Measurements from ENCODE around the gene RAB20.
A peak's percentile ranks its signal among the peaks of the same experiment; 100 is the strongest.
"Not testable (repeated sequence)": the region's sequence is repeated elsewhere in the genome, so short reads cannot be mapped to it uniquely, and the experiment has no call there.

RAB20 gene

GRCh38 chr13:110506859-110507566 lies 54.5 kb downstream of the RAB20 start:
- peak; percentile 77 for DNase-seq

- DNase-seq: no peak
These were observed 55.1 kb downstream of the RAB20 start for GRCh38 chr13:110506396-110506795.

GRCh38 chr13:110505594-110505993 lies 55.9 kb downstream of the RAB20 start:
- DNase-seq: no peak

- no peak for DNase-seq
These were observed 57.5 kb downstream of the RAB20 start for GRCh38 chr13:110503979-110504499.

- DNase-seq: no peak
These were observed 58.3 kb downstream of the RAB20 start for GRCh38 chr13:110503037-110503901.

GRCh38 chr13:110501188-110501587 lies 60.3 kb downstream of the RAB20 start:
- DNase-seq: no peak

- DNase-seq: no peak
These were observed 61.2 kb downstream of the RAB20 start for GRCh38 chr13:110500341-110500740.

- DNase-seq: peak; percentile 98
These were observed 61.8 kb downstream of the RAB20 start for GRCh38 chr13:110499621-110500281.

- no peak for DNase-seq
These were observed 62.8 kb downstream of the RAB20 start for GRCh38 chr13:110498765-110499164.

- no peak for DNase-seq
These were observed 63.2 kb downstream of the RAB20 start for GRCh38 chr13:110498327-110498726.

GRCh38 chr13:110497896-110498295 lies 63.6 kb downstream of the RAB20 start:
- DNase-seq: not testable (repeated sequence)

GRCh38 chr13:110497003-110497402 lies 64.5 kb downstream of the RAB20 start:
- no peak for DNase-seq

- DNase-seq: no peak
These were observed 65.2 kb downstream of the RAB20 start for GRCh38 chr13:110496281-110496680.

GRCh38 chr13:110495881-110496280 lies 65.6 kb downstream of the RAB20 start:
- DNase-seq: no peak

- no peak for DNase-seq
These were observed 66.1 kb downstream of the RAB20 start for GRCh38 chr13:110495376-110495775.

- no peak for DNase-seq
These were observed 67.9 kb downstream of the RAB20 start for GRCh38 chr13:110493613-110494012.

GRCh38 chr13:110492679-110493593 lies 68.6 kb downstream of the RAB20 start:
- DNase-seq: no peak

GRCh38 chr13:110491869-110492678 lies 69.4 kb downstream of the RAB20 start:
- no peak for DNase-seq

- DNase-seq: no peak
These were observed 71.3 kb downstream of the RAB20 start for GRCh38 chr13:110490009-110490770.

- not testable (repeated sequence) for DNase-seq
These were observed 74.6 kb downstream of the RAB20 start for GRCh38 chr13:110486880-110487279.
